GM12878 (cell line): ENCODE measurements around the gene ZCCHC24. TPM values are rescaled to one million over a fixed set of nuclear protein-coding genes. Genes with fewer than 3 reads are reported as not detected.

Source experiments
- ATAC-seq: fragments of 200-7000 bp; cut with Tn5 transposase; 3 replicates; pipeline ENCODE4 v1.9.1; 2020; ENCODE audit warnings: mild to moderate bottlenecking, moderate library complexity
- BruUV-seq: library from RNA; stranded (reverse); fragments of 400-500 nt; replicated peaks from 2 replicates; lab custom pipeline; 2021; lab: Mats Ljungman, UMichigan
- CTCF ChIA-PET: fragments of 300-600 bp; sonication (Branson Sonifier 250); formaldehyde crosslinking; extraction: SDS; loops from one replicate; lab custom pipeline; 2021; ENCODE audit warnings: inconsistent platforms; lab: Yijun Ruan, JAX
- POLR2A ChIA-PET: fragments of 350-600 bp; formaldehyde crosslinking; extraction: SDS; loops from one replicate; lab custom pipeline; 2021; ENCODE audit warnings: inconsistent platforms; lab: Charles Lee
- RAD21 ChIA-PET: fragments of 300-600 bp; sonication (Branson Sonifier 250); formaldehyde crosslinking; loops from one replicate; lab custom pipeline; 2023; ENCODE audit warnings: antibody characterized with exemption; ENCODE audit not compliant: unreplicated experiment; lab: Charles Lee
- SMC1A ChIA-PET: fragments of 300-600 bp; sonication (Branson Sonifier 250); formaldehyde crosslinking; loops from one replicate; lab custom pipeline; 2023; ENCODE audit not compliant: unreplicated experiment, uncharacterized antibody; lab: Charles Lee
- DNase-seq: peaks from one replicate; pipeline ENCODE4 v3.0.0-alpha.2; 2011; ENCODE audit warnings: low read depth, low spot score
- FAIRE-seq: peaks from 3 replicates; lab custom pipeline; 2011; peaks lifted over from hg19 to GRCh38; lab: Jason Lieb, UNC
- H2AFZ ChIP-seq: 2 replicates; pipeline ENCODE4 v1.6.0; 2011; ENCODE audit warnings: low read depth, low read length, control low read depth; ENCODE audit not compliant: control insufficient read depth
- H3K27ac ChIP-seq: 2 replicates; pipeline ENCODE4 v1.5.1; 2011; ENCODE audit warnings: control low read depth; ENCODE audit not compliant: control insufficient read depth, insufficient read depth
- H3K27me3 ChIP-seq, 2 experiments: replicated peaks in 1 of 2; 2 replicates each; pipeline versions ENCODE4 v1.6.0 to v1.6.1; 2011; ENCODE audit warnings: low read length in 1 of 2; ENCODE audit not compliant: control insufficient read depth in 2 of 2, insufficient read depth in 2 of 2
- H3K36me3 ChIP-seq, 2 experiments: 2 replicates each; pipeline ENCODE4 v1.5.1; 2011; ENCODE audit warnings: low read length in 1 of 2; ENCODE audit not compliant: control insufficient read depth in 2 of 2, insufficient read depth in 2 of 2
- H3K4me1 ChIP-seq: 2 replicates; pipeline ENCODE4 v1.6.1; 2011; ENCODE audit warnings: mild to moderate bottlenecking, low read length, moderate library complexity, mixed read lengths; ENCODE audit not compliant: control insufficient read depth, insufficient read depth
- H3K4me2 ChIP-seq: 2 replicates; pipeline ENCODE4 v1.6.0; 2011; ENCODE audit warnings: control low read depth; ENCODE audit not compliant: control insufficient read depth, insufficient read depth
- H3K4me3 ChIP-seq: fragments of 200-600 bp; sonication (generic); 2 replicates; pipeline ENCODE4 v1.5.1; 2016
- H3K79me2 ChIP-seq: 2 replicates; pipeline ENCODE4 v1.6.0; 2011; ENCODE audit warnings: low read length; ENCODE audit not compliant: control insufficient read depth, insufficient read depth
- H3K9ac ChIP-seq: 2 replicates; pipeline ENCODE4 v1.8.0; 2011; ENCODE audit warnings: low read length, control low read depth, mixed read lengths; ENCODE audit not compliant: control insufficient read depth, insufficient read depth
- H3K9me3 ChIP-seq: replicated peaks from 3 replicates; pipeline ENCODE4 v1.5.1; 2011; ENCODE audit warnings: mild to moderate bottlenecking, low read length; ENCODE audit not compliant: control insufficient read depth, insufficient read depth
- H4K20me1 ChIP-seq: 2 replicates; pipeline ENCODE4 v1.6.0; 2011; ENCODE audit not compliant: control insufficient read depth, insufficient read depth
- ASH2L ChIP-seq: fragments of 300-600, 200-600 bp; sonication (generic); IDR thresholded peaks from 2 replicates; pipeline ENCODE4 v1.6.1; 2017; ENCODE audit warnings: low read depth, mild to moderate bottlenecking, borderline replicate concordance
- CBX3 ChIP-seq: fragments of 200-600 bp; sonication (generic); IDR thresholded peaks from 2 replicates; pipeline ENCODE4 v1.6.1; 2016; ENCODE audit warnings: low read depth, borderline replicate concordance
- CEBPZ ChIP-seq: fragments of 150-350 bp; IDR thresholded peaks from 2 replicates; pipeline ENCODE4 v1.6.1; 2016; ENCODE audit warnings: low read depth, low read length
- CHD4 ChIP-seq: fragments of 200-600 bp; sonication (generic); IDR thresholded peaks from 2 replicates; pipeline ENCODE4 v1.6.1; 2016; ENCODE audit warnings: mild to moderate bottlenecking
- CREB1 ChIP-seq: IDR thresholded peaks from 2 replicates; pipeline ENCODE4 v1.6.1; 2012; ENCODE audit warnings: low read depth, mild to moderate bottlenecking, inconsistent platforms
- CREM ChIP-seq: IDR thresholded peaks from 2 replicates; pipeline ENCODE4 v1.6.1; 2014; ENCODE audit warnings: antibody characterized with exemption, low read depth
- GATAD2B ChIP-seq: fragments of 450-650 bp; conservative IDR thresholded peaks from 2 replicates; pipeline ENCODE4 v1.6.1; 2017; ENCODE audit warnings: low read depth, mild to moderate bottlenecking, moderate library complexity
- KAT2A ChIP-seq: conservative IDR thresholded peaks from 2 replicates; pipeline ENCODE4 v1.6.1; 2011; ENCODE audit warnings: low read depth, low read length; ENCODE audit not compliant: control insufficient read depth
- NR2C2 ChIP-seq: IDR thresholded peaks from 2 replicates; pipeline ENCODE4 v1.6.1; 2011; ENCODE audit warnings: borderline replicate concordance, low read depth; ENCODE audit not compliant: control insufficient read depth, insufficient read length
- PAX8 ChIP-seq: fragments of 450-650 bp; IDR thresholded peaks from 2 replicates; pipeline ENCODE4 v1.6.1; 2017; ENCODE audit warnings: mild to moderate bottlenecking, moderate library complexity
- PBX3 ChIP-seq: IDR thresholded peaks from 2 replicates; pipeline ENCODE4 v1.6.1; 2011; ENCODE audit warnings: mild to moderate bottlenecking, low read depth, low read length, moderate library complexity; ENCODE audit not compliant: insufficient replicate concordance
- SMC3 ChIP-seq: IDR thresholded peaks from 2 replicates; pipeline ENCODE4 v1.6.1; 2011; ENCODE audit warnings: low read length, improper control_type of control experiment, borderline replicate concordance
- SPI1 ChIP-seq: IDR thresholded peaks from 2 replicates; pipeline ENCODE4 v1.6.1; 2011; ENCODE audit warnings: low read depth, mild to moderate bottlenecking, low read length, moderate library complexity, borderline replicate concordance; ENCODE audit not compliant: insufficient read depth
- YY1 ChIP-seq: IDR thresholded peaks from 2 replicates; pipeline ENCODE4 v1.6.1; 2011; ENCODE audit warnings: low read depth, mild to moderate bottlenecking, low read length
- ZNF24 ChIP-seq: fragments of 450-650 bp; IDR thresholded peaks from 2 replicates; pipeline ENCODE4 v1.6.1; 2017; ENCODE audit warnings: antibody characterized with exemption, mild to moderate bottlenecking
- ZNF274 ChIP-seq: IDR thresholded peaks from one replicate; pipeline ENCODE4 v1.8.0; 2011; ENCODE audit not compliant: insufficient read length, insufficient read depth
- WGBS: methylation state at CpG from one replicate; pipeline ENCODE4 v1.1.6; 2016; ENCODE audit warnings: low lambda C conversion rate; ENCODE audit not compliant: insufficient replicate concordance, insufficient coverage; ENCODE audit errors: missing lambda C conversion rate; 5-methylcytosine and 5-hydroxymethylcytosine counted together
- in situ Hi-C: fragments of 300-500 bp; cut with MboI; formaldehyde crosslinking; loops from 9 replicates; pipeline ENCODE4 v1.14.3; 2018; ENCODE audit warnings: mixed read lengths
- intact Hi-C: fragments of 100-400 bp; cut with micrococcal nuclease; formaldehyde crosslinking; loops from one replicate; pipeline ENCODE4 v1.14.2; 2022; ENCODE audit not compliant: unreplicated experiment
- polyA plus RNA-seq, 11 experiments: library from polyadenylated mRNA; depleted of rRNA in 4 of 11; unstranded in 6 of 11; stranded (reverse) in 5 of 11; fragments of >200 nt; fragmentation: Nextera tagmentation in 4 of 11; fragmentation: Illumina TruSeq in 1 of 11; extraction: Ambion mirVana in 4 of 11; extraction: Trizol in 1 of 11; gene quantifications; 1 replicate in 1 of 11; 2 replicates in 10 of 11; pipeline versions ENCODE4 v1.2.1 to v1.2.3, GENCODE V29; 2011 to 2016; ENCODE audit warnings: inconsistent platforms in 2 of 11, missing spikeins in 2 of 11, low read depth in 1 of 11
- total RNA-seq, 4 experiments: library from RNA; depleted of rRNA in 3 of 4; stranded (reverse); fragments of >200 nt in 3 of 4; fragmentation: Illumina TruSeq in 1 of 4; extraction: Trizol in 1 of 4; gene quantifications; 2 replicates each; pipeline versions ENCODE4 v1.2.1 to v1.2.3, GENCODE V29; 2013 to 2021

ZCCHC24 gene
- total and polyA plus RNA-seq, 10 of the 15 experiments (the other 5 are each of a cell fraction or from before 2014, with no cell fraction given), result 0.02 to 0.62 (median 0.04) TPM; not detected in 4

GRCh38 chr10:79357180-79357579 lies 88.2 kb downstream of the ZCCHC24 start:
- Histone ChIP-seq H3K4me1 (peaks cover 19% of the 10 kb centered on the region), H3K79me2 (peaks cover 5% of the 10 kb centered on the region), H3K9me3 (no peaks in the 10 kb centered on the region; the same call in 2 of the 3 replicates), H2AFZ (no peak overlapping the region), H3K36me3 (peaks cover 19 to 25% of the 10 kb centered on the region in 2 experiments), H3K4me3 (no peak overlapping the region), H3K27ac (no peak overlapping the region), H4K20me1 (no peaks in the 10 kb centered on the region; the same call in 1 of the 2 replicates), H3K4me2 (no peak overlapping the region), H3K9ac (no peak overlapping the region), H3K27me3 (no peaks in the 10 kb centered on the region)
- DNase-seq (no peak), FAIRE-seq (no peak), ATAC-seq (no peak)
- POLR2A ChIA-PET, result no interaction called here
- WGBS, result 98% methylated on average over 9 of the region's 9 CpGs
- TF ChIP-seq CBX3 (no peak), CEBPZ (no peak), ZNF24 (no peak), PAX8 (no peak), CHD4 (no peak), PBX3 (no peak), YY1 (no peak), KAT2A (no peak), GATAD2B (no peak), CREB1 (no peak), ASH2L (no peak), CREM (no peak), NR2C2 (no peak), SMC3 (no peak), SPI1 (no peak), ZNF274 (no peak)
- RAD21 ChIA-PET, result interaction anchor here (1.1 kb wide), 1 partner anchor 34 kb away, joined by 4 read pairs; no protein-coding TSS in a partner anchor
- SMC1A ChIA-PET, result interaction anchor here (1.2 kb wide), 1 partner anchor 109 kb away, joined by 3 read pairs; no protein-coding TSS in a partner anchor
- no TSS peak for BruUV-seq
- CTCF ChIA-PET, result interaction anchor here (2.5 to 4.8 kb wide), 2 partner anchors 12 to 17 kb away, joined by 14 to 24 read pairs; no protein-coding TSS in a partner anchor
- intact Hi-C loops, result no loop called here
- in situ Hi-C loops, result no loop called here
